GM10266 (cell line): ENCODE results near the gene NELL2.
A peak's percentile ranks its signal among the peaks of the same experiment; 100 is the strongest.

Source experiments
- DNase-seq: peaks from one replicate; pipeline ENCODE4 v3.0.0; 2012; ENCODE audit errors: extremely low spot score
- CTCF ChIP-seq: IDR thresholded peaks from 2 replicates; pipeline ENCODE4 v1.5.1; 2012; ENCODE audit warnings: mild to moderate bottlenecking, low read depth; ENCODE audit not compliant: control insufficient read depth, insufficient read depth; ENCODE audit errors: missing control alignments

NELL2 gene

GRCh38 chr12:44817687-44818086 lies 58.4 kb downstream of the NELL2 start:
- no peak for TF ChIP-seq CTCF
- DNase-seq = no peak

GRCh38 chr12:44816446-44817017 lies 59.6 kb downstream of the NELL2 start:
- TF ChIP-seq CTCF = no peak
- DNase-seq = no peak

GRCh38 chr12:44812062-44812461 lies 64.1 kb downstream of the NELL2 start:
- peak; percentile 15 for TF ChIP-seq CTCF
- no peak for DNase-seq

- TF ChIP-seq CTCF = no peak
- DNase-seq = no peak
Measured at GRCh38 chr12:44804068-44804467, 72.0 kb downstream of the NELL2 start.

- TF ChIP-seq CTCF = no peak
- DNase-seq = no peak
Measured at GRCh38 chr12:44795970-44796369, 80.1 kb downstream of the NELL2 start.

GRCh38 chr12:44788731-44789130 lies 87.4 kb downstream of the NELL2 start:
- no peak for DNase-seq
- no peak for TF ChIP-seq CTCF

- DNase-seq = no peak
- TF ChIP-seq CTCF = no peak
Measured at GRCh38 chr12:44780221-44780790, 95.8 kb downstream of the NELL2 start.
